Measurements from ENCODE around the gene ZBED4.

ZBED4 gene

DNA sequence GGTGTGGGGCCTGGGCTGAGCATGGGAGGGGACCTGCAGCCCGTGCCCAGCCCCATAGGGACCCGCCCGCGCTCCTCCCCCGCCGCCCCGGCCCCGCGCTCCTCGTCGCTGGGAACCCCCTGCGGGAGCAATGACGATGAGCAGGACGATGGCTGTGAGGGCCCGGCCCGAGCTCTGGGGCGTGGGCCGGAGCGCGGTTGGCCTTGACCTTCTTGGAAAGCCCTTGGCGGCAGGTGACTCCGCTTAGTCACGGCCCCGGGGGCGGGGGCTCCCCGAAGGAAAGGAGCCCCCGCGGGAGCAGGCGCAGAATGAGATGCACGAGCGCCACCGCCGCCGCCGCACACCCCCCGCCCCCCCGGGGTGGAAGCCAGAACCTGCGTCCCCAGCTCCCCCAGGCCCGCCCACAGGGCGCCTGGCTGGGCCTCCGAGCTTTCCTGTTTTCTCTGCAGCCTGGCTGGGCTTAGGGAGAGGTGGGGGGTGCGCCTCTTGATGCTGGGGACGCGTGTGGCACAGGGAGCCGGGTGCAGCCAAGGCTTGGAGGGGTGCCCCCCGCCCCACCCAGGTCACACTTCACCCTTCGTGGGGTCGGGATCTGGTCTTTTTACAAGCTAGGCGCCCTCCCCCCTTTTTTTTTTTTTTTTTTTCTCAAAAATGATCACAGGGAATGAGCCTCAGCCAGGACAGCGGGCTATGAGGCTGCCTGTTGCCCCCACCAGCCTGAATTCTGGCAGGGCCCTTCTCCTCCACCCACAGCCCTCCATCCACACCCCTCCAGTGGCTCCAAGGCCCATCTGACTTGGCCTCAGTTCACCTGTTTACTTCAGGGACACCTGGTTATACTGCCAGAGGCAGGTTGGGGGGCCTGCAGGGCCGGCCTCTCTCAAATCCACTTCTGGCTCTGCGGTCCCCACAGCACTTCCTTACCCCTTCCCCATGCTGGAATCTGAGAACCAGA lies 82.7 kb downstream of the ZBED4 start:
- DNase-seq (ENCODE audit: low spot score): peak; percentile 77

DNA sequence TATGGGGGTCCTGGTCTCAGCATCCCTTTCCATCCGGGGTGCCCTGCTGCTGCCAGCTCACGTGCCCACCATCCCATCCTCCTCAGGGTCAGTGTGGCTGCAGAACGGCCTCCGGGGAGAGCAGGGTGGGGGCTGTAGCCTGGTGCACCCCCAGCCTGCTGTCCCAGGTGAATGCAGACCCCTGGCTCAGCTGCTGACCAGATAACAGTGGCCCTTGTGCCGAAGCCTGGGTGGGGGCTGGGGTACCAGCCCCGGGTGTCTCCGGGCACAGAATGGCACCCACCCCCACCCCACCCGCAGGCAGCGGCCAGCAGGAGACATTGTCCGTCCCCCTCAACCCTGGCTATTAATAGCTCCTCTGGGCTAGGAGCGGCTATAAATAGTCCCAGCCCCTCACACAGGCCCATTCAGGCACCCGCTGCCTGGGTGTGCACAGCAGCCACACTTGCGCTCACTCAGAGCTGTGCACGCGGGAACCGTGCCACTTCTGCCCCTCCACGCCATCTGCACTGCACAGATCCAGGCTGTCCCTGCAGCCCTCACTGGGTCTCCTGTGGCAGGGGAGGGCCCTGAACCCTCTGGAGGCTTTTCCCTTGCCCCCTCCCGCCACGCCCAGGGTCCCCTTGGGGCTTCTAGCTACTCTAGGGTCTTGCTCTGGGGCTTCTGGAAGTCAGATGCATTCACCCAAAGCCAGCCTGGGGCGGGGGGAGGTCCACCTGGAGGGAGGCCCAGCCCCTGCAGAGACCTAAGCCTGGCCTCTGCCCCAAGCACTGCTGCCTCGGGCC lies 83.5 kb downstream of the ZBED4 start:
- DNase-seq (ENCODE audit: low spot score): no peak

DNA sequence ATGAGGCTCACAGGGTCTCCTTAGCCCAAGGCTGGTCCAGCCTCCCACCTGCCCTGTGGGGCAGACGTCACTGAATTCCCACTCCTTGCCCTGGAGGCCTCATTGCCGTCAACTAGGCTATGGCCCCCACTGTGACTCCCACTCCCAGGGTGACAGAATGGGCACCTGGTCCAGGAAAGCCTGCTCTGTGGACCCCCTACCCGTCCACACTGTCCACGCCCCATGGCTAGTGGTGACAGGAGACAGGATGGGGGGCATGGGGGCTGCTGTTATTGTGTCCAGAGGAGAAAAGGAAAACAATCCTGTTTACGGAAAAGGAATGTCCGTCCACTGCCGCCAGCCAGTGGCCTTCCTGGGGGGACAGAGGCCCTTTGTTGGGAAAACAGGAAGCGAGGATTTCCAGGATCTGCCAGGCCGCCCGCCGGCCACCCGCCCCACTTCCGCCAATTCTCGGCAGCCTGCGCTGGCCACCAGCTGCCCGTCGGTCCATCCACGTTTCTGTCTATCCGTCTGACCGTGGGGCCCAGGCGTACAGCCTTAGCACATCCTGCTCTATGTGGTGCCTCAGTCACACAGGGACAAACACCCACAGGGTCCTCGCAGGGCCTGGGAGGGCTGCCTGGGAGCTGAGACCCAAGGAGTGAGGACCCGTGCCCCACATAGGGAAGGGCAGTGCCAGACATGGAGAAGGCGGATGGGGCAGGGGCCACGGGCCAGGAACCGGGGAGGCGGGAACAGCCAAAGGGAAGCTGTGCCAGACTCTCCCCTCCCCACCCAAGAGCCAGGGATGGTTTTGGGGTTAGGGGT lies 84.3 kb downstream of the ZBED4 start:
- DNase-seq (ENCODE audit: low spot score): no peak

DNA sequence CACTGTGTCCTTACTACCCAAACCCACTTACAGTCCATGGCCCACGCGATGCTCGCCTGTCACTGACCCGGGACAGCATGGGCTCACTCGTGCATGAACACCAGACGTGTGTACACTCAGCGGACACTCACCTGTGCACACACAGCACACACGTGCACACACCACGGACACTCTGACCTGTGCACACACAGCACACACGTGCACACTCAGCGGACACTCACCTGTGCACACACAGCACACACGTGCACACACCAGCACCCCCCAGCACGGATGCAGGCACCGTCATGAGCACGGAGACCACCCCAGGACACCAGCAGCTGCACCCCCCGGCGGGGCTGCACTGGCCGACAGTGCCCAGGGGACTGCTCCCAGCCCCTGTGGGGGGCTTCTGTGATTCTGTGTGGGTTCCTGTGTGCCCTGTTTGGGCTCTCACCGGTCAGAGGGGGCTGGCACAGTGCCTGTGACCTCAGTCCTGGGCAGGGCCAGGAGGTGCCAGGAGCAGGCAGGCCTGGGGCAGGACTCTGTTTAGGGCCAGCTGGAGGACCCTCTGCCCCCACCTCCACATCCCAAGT lies 85.0 kb downstream of the ZBED4 start:
- no peak for DNase-seq (ENCODE audit: low spot score)
